GM23338 (cell line): ENCODE measurements around the gene NEK4. TPM values are rescaled to one million over a fixed set of nuclear protein-coding genes. Genes with fewer than 3 reads are reported as not detected.

ENCODE experiments used
- ATAC-seq: fragments of 200-7000 bp; cut with Tn5 transposase; 3 replicates; pipeline ENCODE4 v1.9.1; 2020
- DNase-seq: peaks from one replicate; pipeline ENCODE4 v3.0.0-alpha.2; 2015; ENCODE audit warnings: low spot score
- H2AFZ ChIP-seq: fragments of 200-600 bp; sonication (generic); 2 replicates; pipeline ENCODE4 v1.8.0; 2016; ENCODE audit warnings: antibody characterized with exemption, mild to moderate bottlenecking, moderate library complexity
- H3F3A ChIP-seq: fragments of 200-600 bp; sonication (generic); replicated peaks from 2 replicates; pipeline ENCODE4 v1.8.0; 2017; ENCODE audit warnings: antibody characterized with exemption, mixed run types, low read depth
- H3K27ac ChIP-seq: fragments of 200-600 bp; sonication (generic); 2 replicates; pipeline ENCODE4 v1.6.1; 2016; ENCODE audit warnings: low read depth
- H3K27me3 ChIP-seq: fragments of 200-600 bp; sonication (generic); 2 replicates; pipeline ENCODE4 v1.8.0; 2016; ENCODE audit warnings: mild to moderate bottlenecking, mixed run types, moderate library complexity; ENCODE audit not compliant: insufficient read depth
- H3K36me3 ChIP-seq: fragments of 200-600 bp; sonication (generic); 2 replicates; pipeline ENCODE4 v1.8.0; 2016; ENCODE audit warnings: mild to moderate bottlenecking; ENCODE audit not compliant: insufficient read depth
- H3K4me1 ChIP-seq: fragments of 200-600 bp; sonication (generic); 2 replicates; pipeline ENCODE4 v1.8.0; 2016; ENCODE audit warnings: mild to moderate bottlenecking, moderate library complexity; ENCODE audit not compliant: insufficient read depth
- H3K4me2 ChIP-seq: fragments of 200-600 bp; sonication (generic); 2 replicates; pipeline ENCODE4 v1.7.1; 2017; ENCODE audit warnings: mixed run types
- H3K4me3 ChIP-seq: fragments of 200-600 bp; sonication (generic); 2 replicates; pipeline ENCODE4 v1.6.1; 2016; ENCODE audit warnings: mixed run types
- H3K79me2 ChIP-seq: fragments of 200-600 bp; sonication (generic); replicated peaks from 2 replicates; pipeline ENCODE4 v1.8.0; 2017; ENCODE audit warnings: mild to moderate bottlenecking; ENCODE audit not compliant: insufficient read depth
- H3K9me2 ChIP-seq: fragments of 200-600 bp; sonication (generic); 2 replicates; pipeline ENCODE4 v1.8.0; 2017; ENCODE audit not compliant: insufficient read depth
- H4K20me1 ChIP-seq: fragments of 200-600 bp; sonication (generic); replicated peaks from 2 replicates; pipeline ENCODE4 v1.8.0; 2017; ENCODE audit warnings: mild to moderate bottlenecking; ENCODE audit not compliant: insufficient read depth
- H3K27ac Mint-ChIP-seq: 2 replicates; pipeline ENCODE4 v1.8.0; 2020; ENCODE audit warnings: inconsistent platforms, mild to moderate bottlenecking, moderate library complexity, mixed read lengths
- H3K27me3 Mint-ChIP-seq: 3 replicates; pipeline ENCODE4 v1.8.0; 2022; ENCODE audit warnings: low read depth, mild to moderate bottlenecking, moderate library complexity, mixed read lengths, inconsistent platforms; ENCODE audit not compliant: insufficient read depth, poor library complexity
- H3K36me3 Mint-ChIP-seq: 3 replicates; pipeline ENCODE4 v1.8.0; 2021; ENCODE audit warnings: low read depth, mild to moderate bottlenecking, inconsistent platforms, moderate library complexity, mixed read lengths
- H3K4me1 Mint-ChIP-seq: 3 replicates; pipeline ENCODE4 v1.8.0; 2020; ENCODE audit warnings: mild to moderate bottlenecking, inconsistent platforms, mixed read lengths
- H3K4me3 Mint-ChIP-seq: 3 replicates; pipeline ENCODE4 v1.8.0; 2021; ENCODE audit warnings: moderate library complexity, mild to moderate bottlenecking, inconsistent platforms, mixed read lengths
- H3K9me3 Mint-ChIP-seq: 3 replicates; pipeline ENCODE4 v1.8.0; 2020; ENCODE audit warnings: moderate library complexity, mild to moderate bottlenecking, inconsistent platforms, mixed read lengths
- EZH2phosphoT487 ChIP-seq: fragments of 200-600 bp; sonication (generic); IDR thresholded peaks from one replicate; pipeline ENCODE4 v1.8.1; 2018; ENCODE audit warnings: antibody characterized with exemption; ENCODE audit not compliant: unreplicated experiment
- ZNF114 ChIP-seq: fragments of 250-450 bp; sonication (Bioruptor Pico); IDR thresholded peaks from 2 replicates; pipeline ENCODE4 v1.5.0; 2020; ENCODE audit warnings: mild to moderate bottlenecking, moderate library complexity
- ZNF462 ChIP-seq: fragments of 250-450 bp; sonication (Bioruptor Pico); IDR thresholded peaks from 2 replicates; pipeline ENCODE4 v1.5.0; 2020; ENCODE audit warnings: mild to moderate bottlenecking, moderate library complexity
- polyA plus RNA-seq: library from polyadenylated mRNA; unstranded; fragments of >200 nt; fragmentation: Nextera tagmentation; extraction: Ambion mirVana; gene quantifications from 2 replicates; pipeline ENCODE4 v1.2.1, GENCODE V29; 2016
- total RNA-seq: library from RNA; depleted of rRNA; stranded (reverse); fragments of >200 nt; shearing (Covaris generic); gene quantifications from 2 replicates; pipeline ENCODE4 v1.2.3, GENCODE V29; 2014

The NEK4 gene
- total and polyA plus RNA-seq, 2 experiments from 2014 or later: 8.6 to 42.7 TPM

GRCh38 chr3:52719618-52720017 lies 51.1 kb downstream of the NEK4 start (continued):
- no peak for TF ChIP-seq ZNF462 (CRISPR knock-in tag)
- no peak for TF ChIP-seq ZNF114 (CRISPR knock-in tag)

DNA sequence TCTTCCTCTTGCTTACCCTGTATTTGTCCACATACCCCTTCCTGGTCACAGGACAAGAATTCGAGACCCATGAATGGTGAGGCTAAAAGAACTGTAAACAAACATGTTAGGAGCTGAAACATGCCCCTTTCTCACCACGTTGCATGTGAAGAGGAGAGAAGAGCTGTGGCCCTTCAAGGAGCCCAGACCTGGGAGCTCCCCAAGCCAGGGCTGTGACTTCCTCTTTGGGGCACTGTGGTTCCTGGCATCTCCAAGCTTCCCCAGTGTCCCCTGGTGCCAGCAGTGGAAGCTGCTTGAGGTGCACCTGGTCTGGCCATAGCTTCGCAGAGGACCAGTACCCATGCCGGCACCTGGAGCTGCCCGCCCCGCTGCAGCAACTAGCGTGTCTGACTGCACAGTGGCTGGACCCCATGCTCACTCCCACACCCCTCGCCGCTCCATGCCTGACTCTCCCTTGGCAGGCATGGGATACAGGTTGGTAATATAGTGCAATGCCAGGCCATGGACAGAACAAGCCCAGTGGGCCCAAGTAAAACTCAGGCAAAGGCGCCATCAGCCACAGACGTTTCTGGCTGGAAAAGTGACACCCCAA lies 54.9 kb downstream of the NEK4 start:
- Mint-ChIP-seq H3K27ac (peak overlapping the region; percentile 69), H3K4me1 (peaks cover 12% of the 10 kb centered on the region)
- H3K27ac ChIP-seq: peak overlapping the region; percentile 90; the same call in 1 of the 2 replicates

More for the DNA sequence above, 54.9 kb downstream of the NEK4 start:
- Mint-ChIP-seq H3K9me3 (no peaks in the 10 kb centered on the region), H3K27me3 (peaks cover 5% of the 10 kb centered on the region), H3K4me3 (peak overlapping the region; percentile 55; the same call in 2 of the 3 replicates), H3K36me3 (peaks cover 7% of the 10 kb centered on the region; the same call in 2 of the 3 replicates)
- ATAC-seq (no peak), DNase-seq (no peak)
- TF ChIP-seq EZH2phosphoT487 (no peak), ZNF462 (CRISPR knock-in tag) (no peak)
- Histone ChIP-seq H3K27me3 (no peaks in the 10 kb centered on the region), H3K36me3 (no peaks in the 10 kb centered on the region), H2AFZ (no peak overlapping the region), H3K4me3 (no peak overlapping the region), H3K79me2 (no peaks in the 10 kb centered on the region; the same call in 1 of the 2 replicates), H3K4me1 (peaks cover 7% of the 10 kb centered on the region; the same call in 1 of the 2 replicates), H3K4me2 (peak overlapping the region; percentile 92), H3K9me2 (no peaks in the 10 kb centered on the region), H4K20me1 (no peaks in the 10 kb centered on the region), H3F3A (peaks cover 6% of the 10 kb centered on the region; the same call in 1 of the 2 replicates)
